HG02588 (cell line): Measurements from ENCODE around the gene PPP2R2D.
A peak's percentile ranks its signal among the peaks of the same experiment; 100 is the strongest.
"Not testable (repeated sequence)": the region's sequence is repeated elsewhere in the genome, so short reads cannot be mapped to it uniquely, and the experiment has no call there.

Source experiments
- ATAC-seq: cut with Tn5 transposase; IDR thresholded peaks from one replicate; pipeline ENCODE4 v1.9.1; 2021; ENCODE audit warnings: mild to moderate bottlenecking, moderate library complexity; ENCODE audit not compliant: unreplicated experiment

Gene PPP2R2D

GRCh38 chr10:131866673-131867072 is 34.1 kb upstream of the PPP2R2D start:
- no peak for ATAC-seq

- no peak for ATAC-seq
These were observed 32.4 kb upstream of the PPP2R2D start for GRCh38 chr10:131868436-131868835.

GRCh38 chr10:131869344-131869743 is 31.5 kb upstream of the PPP2R2D start:
- no peak for ATAC-seq

- no peak for ATAC-seq
These were observed 30.4 kb upstream of the PPP2R2D start for GRCh38 chr10:131870411-131870810.

- ATAC-seq = no peak
These were observed 29.8 kb upstream of the PPP2R2D start for GRCh38 chr10:131870831-131871672.

- ATAC-seq = no peak
These were observed 29.2 kb upstream of the PPP2R2D start for GRCh38 chr10:131871673-131872005.

GRCh38 chr10:131872011-131872826 is 28.6 kb upstream of the PPP2R2D start:
- ATAC-seq = no peak

- ATAC-seq = no peak
These were observed 27.9 kb upstream of the PPP2R2D start for GRCh38 chr10:131872827-131873375.

GRCh38 chr10:131874991-131875451 is 25.8 kb upstream of the PPP2R2D start:
- ATAC-seq = no peak

GRCh38 chr10:131875501-131875900 is 25.3 kb upstream of the PPP2R2D start:
- no peak for ATAC-seq

GRCh38 chr10:131876017-131876416 is 24.8 kb upstream of the PPP2R2D start:
- no peak for ATAC-seq

- no peak for ATAC-seq
These were observed 24.3 kb upstream of the PPP2R2D start for GRCh38 chr10:131876508-131876907.

- ATAC-seq = no peak
These were observed 20.7 kb upstream of the PPP2R2D start for GRCh38 chr10:131880016-131880590.

GRCh38 chr10:131881104-131881880 is 19.5 kb upstream of the PPP2R2D start:
- no peak for ATAC-seq

- no peak for ATAC-seq
These were observed 18.7 kb upstream of the PPP2R2D start for GRCh38 chr10:131882151-131882550.

GRCh38 chr10:131882590-131883451 is 18.0 kb upstream of the PPP2R2D start:
- no peak for ATAC-seq

- not testable (repeated sequence) for ATAC-seq
These were observed 17.0 kb upstream of the PPP2R2D start for GRCh38 chr10:131883621-131884393.

GRCh38 chr10:131885391-131886165 is 15.2 kb upstream of the PPP2R2D start:
- ATAC-seq = peak; percentile 97
